GM10266 (cell line): ENCODE data around the gene ELAPOR2.
A peak's percentile ranks its signal among the peaks of the same experiment; 100 is the strongest.

Source experiments
- DNase-seq: peaks from one replicate; pipeline ENCODE4 v3.0.0; 2012; ENCODE audit errors: extremely low spot score
- CTCF ChIP-seq: IDR thresholded peaks from 2 replicates; pipeline ENCODE4 v1.5.1; 2012; ENCODE audit warnings: mild to moderate bottlenecking, low read depth; ENCODE audit not compliant: control insufficient read depth, insufficient read depth; ENCODE audit errors: missing control alignments

The ELAPOR2 gene

DNA sequence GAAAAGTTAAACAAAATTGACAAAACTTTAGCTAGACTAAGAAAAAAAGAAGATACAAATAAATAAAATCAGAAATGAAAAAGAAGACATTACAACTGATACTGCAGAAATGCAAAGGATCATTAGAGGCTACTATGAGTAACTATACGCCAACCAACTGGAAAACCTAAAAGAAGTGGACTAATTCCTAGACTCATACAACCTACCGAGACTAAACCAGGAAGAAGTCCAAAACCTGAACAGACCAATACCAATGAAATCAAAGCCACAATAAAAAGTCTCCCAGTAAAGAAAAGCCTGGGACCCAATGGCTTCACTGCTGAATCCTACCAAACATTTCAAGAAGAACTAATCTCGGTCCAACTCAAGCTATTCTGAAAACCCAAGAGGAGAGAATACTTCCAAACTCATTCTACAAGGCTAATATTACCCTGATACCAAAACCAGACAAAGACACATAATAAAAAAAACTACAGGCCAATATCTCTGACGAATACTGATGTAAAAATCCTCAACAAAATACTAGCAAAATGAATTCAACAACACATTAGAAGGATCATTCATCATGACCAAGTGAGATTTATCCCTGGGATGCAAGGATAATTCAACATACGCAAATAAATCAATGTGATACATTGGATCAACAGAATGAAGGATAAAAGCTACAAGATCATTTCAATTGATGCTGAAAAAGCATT is 20.3 kb downstream of the ELAPOR2 start:
- no peak for DNase-seq
- no peak for TF ChIP-seq CTCF

GRCh38 chr7:87036985-87037384 is 22.5 kb downstream of the ELAPOR2 start:
- no peak for DNase-seq
- TF ChIP-seq CTCF: no peak

GRCh38 chr7:87032604-87033339 is 26.7 kb downstream of the ELAPOR2 start:
- no peak for DNase-seq
- TF ChIP-seq CTCF: no peak

DNA sequence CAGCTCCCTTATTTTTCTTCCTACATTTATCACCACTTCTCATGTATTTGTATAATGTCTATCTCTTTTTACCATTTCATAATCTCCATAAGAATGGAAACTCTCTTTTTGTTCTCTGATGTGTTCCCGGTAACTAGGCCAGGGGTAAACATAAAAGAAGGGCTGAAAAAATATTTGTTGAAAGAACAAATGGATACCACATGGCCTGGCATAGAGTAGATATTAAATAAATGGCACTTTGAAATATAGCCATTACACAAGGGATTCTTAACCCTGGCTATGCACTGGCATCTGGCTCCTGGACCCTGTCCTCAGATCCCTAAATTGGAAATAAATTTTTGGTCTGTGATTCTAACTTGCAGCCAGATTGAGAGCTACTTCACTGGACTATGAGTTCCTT is 30.4 kb downstream of the ELAPOR2 start:
- DNase-seq: no peak
- no peak for TF ChIP-seq CTCF

DNA sequence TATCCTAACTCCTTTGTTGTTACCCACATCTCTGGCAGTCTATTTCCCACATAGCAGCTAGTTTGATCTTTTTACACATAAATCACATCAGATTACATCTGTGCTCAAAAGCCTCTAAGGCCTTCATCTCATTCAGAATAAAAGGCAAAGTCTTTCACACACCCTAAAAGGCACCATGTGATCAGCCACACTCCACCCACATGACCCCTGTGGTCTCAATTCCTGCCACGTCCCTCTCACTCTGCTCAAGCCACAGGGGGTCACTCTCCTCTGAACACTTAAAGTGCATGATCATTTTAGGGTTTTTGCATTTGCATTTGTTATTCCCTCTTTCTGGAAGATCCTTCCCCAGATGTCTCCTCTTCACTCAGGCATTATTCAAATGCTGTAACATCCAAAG is 30.8 kb downstream of the ELAPOR2 start:
- no peak for DNase-seq
- TF ChIP-seq CTCF: no peak

GRCh38 chr7:87027900-87028299 is 31.6 kb downstream of the ELAPOR2 start:
- no peak for TF ChIP-seq CTCF
- peak; percentile 24 for DNase-seq

- no peak for DNase-seq
- TF ChIP-seq CTCF: no peak
Measured at GRCh38 chr7:87021285-87021684, 38.2 kb downstream of the ELAPOR2 start.
